GM12878 (cell line): ENCODE measurements around the gene PI4KB. TPM values are rescaled to one million over a fixed set of nuclear protein-coding genes. Genes with fewer than 3 reads are reported as not detected.
A peak's percentile ranks its signal among the peaks of the same experiment; 100 is the strongest.

Source experiments
- ATF7 ChIP-seq: fragments of 450-650 bp; IDR thresholded peaks from 2 replicates; pipeline ENCODE4 v1.6.1; 2016; ENCODE audit warnings: low read depth, mild to moderate bottlenecking
- IKZF2 ChIP-seq, 2 experiments: fragments of 450-650 bp; IDR thresholded peaks; 2 replicates each; pipeline ENCODE4 v1.6.1; 2017; ENCODE audit warnings: mild to moderate bottlenecking in 2 of 2, moderate library complexity in 2 of 2
- MYC ChIP-seq: IDR thresholded peaks from 2 replicates; pipeline ENCODE4 v1.6.1; 2011; ENCODE audit warnings: mild to moderate bottlenecking, low read length, moderate library complexity, inconsistent platforms; ENCODE audit not compliant: insufficient read depth, insufficient replicate concordance, insufficient read length, severe bottlenecking
- NBN ChIP-seq: fragments of 450-650 bp; IDR thresholded peaks from 2 replicates; pipeline ENCODE4 v1.6.1; 2016
- NFIC ChIP-seq: IDR thresholded peaks from 2 replicates; pipeline ENCODE4 v1.6.1; 2012; ENCODE audit warnings: low read depth, mild to moderate bottlenecking, inconsistent platforms, low read length, moderate library complexity
- SMAD5 ChIP-seq: IDR thresholded peaks from 2 replicates; pipeline ENCODE4 v1.6.1; 2016; ENCODE audit warnings: antibody characterized with exemption, low read depth
- SREBF1 ChIP-seq: IDR thresholded peaks from 2 replicates; pipeline ENCODE4 v1.6.1; 2012; ENCODE audit warnings: mild to moderate bottlenecking, low read length
- TARDBP ChIP-seq: IDR thresholded peaks from 2 replicates; pipeline ENCODE4 v1.6.1; 2016; ENCODE audit warnings: borderline replicate concordance
- WRNIP1 ChIP-seq: IDR thresholded peaks from 2 replicates; pipeline ENCODE4 v1.6.1; 2011; ENCODE audit warnings: low read depth, low read length, improper control_type of control experiment, borderline replicate concordance
- YY1 ChIP-seq: IDR thresholded peaks from 2 replicates; pipeline ENCODE4 v1.6.1; 2011; ENCODE audit warnings: low read depth, mild to moderate bottlenecking, low read length
- polyA plus RNA-seq, 11 experiments: library from polyadenylated mRNA; depleted of rRNA in 4 of 11; unstranded in 6 of 11; stranded (reverse) in 5 of 11; fragments of >200 nt; fragmentation: Nextera tagmentation in 4 of 11; fragmentation: Illumina TruSeq in 1 of 11; extraction: Ambion mirVana in 4 of 11; extraction: Trizol in 1 of 11; gene quantifications; 1 replicate in 1 of 11; 2 replicates in 10 of 11; pipeline versions ENCODE4 v1.2.1 to v1.2.3, GENCODE V29; 2011 to 2016; ENCODE audit warnings: inconsistent platforms in 2 of 11, missing spikeins in 2 of 11, low read depth in 1 of 11
- total RNA-seq, 4 experiments: library from RNA; depleted of rRNA in 3 of 4; stranded (reverse); fragments of >200 nt in 3 of 4; fragmentation: Illumina TruSeq in 1 of 4; extraction: Trizol in 1 of 4; gene quantifications; 2 replicates each; pipeline versions ENCODE4 v1.2.1 to v1.2.3, GENCODE V29; 2013 to 2021
- TF ChIP-seq, protein P1 (sequence below): fragments of 450-650 bp; IDR thresholded peaks from 2 replicates; pipeline ENCODE4 v1.6.1; 2017; ENCODE audit warnings: antibody characterized with exemption, mild to moderate bottlenecking, moderate library complexity
- TF ChIP-seq, protein P2 (sequence below): fragments of 450-650 bp; formaldehyde crosslinking; IDR thresholded peaks from 2 replicates; pipeline ENCODE4 v1.5.0; 2022; ENCODE audit warnings: mild to moderate bottlenecking, missing genetic modification characterization

PI4KB gene
- total and polyA plus RNA-seq, 10 of the 15 experiments (the other 5 are each of a cell fraction or from before 2014, with no cell fraction given), result 3.3 to 88.3 (median 51.7) TPM

DNA sequence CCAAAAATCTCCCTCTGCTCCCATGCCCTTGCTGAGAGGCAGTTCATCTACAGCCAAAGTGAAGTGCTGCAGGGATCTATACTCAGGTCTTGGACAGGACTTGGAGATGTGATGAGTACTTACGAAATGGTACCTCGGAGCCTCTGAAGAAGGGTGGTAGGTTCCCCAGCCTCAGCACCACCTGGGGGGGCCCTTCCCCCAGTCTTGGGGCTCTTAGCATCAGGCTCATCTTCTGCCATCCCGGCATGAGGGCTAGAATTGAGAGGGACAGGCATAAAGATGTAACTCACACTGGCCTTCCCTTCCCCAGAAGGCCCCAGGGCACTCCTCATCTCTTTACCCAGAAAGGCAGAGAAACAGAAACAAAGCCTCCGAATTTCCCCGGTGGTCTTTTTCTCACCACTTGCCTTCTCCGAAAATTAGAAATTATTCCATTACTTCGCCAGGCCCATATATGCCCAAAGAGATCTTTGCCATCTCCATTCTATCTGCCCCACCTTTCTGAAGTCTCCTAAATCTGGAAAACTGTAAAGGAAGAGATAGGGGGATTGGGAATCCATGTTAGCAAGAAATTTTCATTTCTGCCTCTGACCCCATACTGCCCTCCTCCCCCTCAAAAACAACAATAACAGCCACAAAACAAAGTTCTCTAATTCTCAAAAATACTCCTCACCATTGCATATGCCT lies 19.0 kb upstream of the PI4KB start (continued):
- TF ChIP-seq YY1 (peak; percentile 33; the same call in 1 of the 2 replicates), ATF7 (no peak), WRNIP1 (no peak), NBN (no peak), IKZF2 (IDR thresholded peaks at IDR 0.05) (no peak), SMAD5 (0 out of 2 replicates have a peak, but pooled peaks have one; percentile 27), MYC (no peak), NFIC (0 out of 2 replicates have a peak, but pooled peaks have one; percentile 4), SREBF1 (no peak), TARDBP (no peak)
- TF ChIP-seq, protein P1, sequence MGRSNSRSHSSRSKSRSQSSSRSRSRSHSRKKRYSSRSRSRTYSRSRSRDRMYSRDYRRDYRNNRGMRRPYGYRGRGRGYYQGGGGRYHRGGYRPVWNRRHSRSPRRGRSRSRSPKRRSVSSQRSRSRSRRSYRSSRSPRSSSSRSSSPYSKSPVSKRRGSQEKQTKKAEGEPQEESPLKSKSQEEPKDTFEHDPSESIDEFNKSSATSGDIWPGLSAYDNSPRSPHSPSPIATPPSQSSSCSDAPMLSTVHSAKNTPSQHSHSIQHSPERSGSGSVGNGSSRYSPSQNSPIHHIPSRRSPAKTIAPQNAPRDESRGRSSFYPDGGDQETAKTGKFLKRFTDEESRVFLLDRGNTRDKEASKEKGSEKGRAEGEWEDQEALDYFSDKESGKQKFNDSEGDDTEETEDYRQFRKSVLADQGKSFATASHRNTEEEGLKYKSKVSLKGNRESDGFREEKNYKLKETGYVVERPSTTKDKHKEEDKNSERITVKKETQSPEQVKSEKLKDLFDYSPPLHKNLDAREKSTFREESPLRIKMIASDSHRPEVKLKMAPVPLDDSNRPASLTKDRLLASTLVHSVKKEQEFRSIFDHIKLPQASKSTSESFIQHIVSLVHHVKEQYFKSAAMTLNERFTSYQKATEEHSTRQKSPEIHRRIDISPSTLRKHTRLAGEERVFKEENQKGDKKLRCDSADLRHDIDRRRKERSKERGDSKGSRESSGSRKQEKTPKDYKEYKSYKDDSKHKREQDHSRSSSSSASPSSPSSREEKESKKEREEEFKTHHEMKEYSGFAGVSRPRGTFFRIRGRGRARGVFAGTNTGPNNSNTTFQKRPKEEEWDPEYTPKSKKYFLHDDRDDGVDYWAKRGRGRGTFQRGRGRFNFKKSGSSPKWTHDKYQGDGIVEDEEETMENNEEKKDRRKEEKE, result no peak
- TF ChIP-seq, protein P2, sequence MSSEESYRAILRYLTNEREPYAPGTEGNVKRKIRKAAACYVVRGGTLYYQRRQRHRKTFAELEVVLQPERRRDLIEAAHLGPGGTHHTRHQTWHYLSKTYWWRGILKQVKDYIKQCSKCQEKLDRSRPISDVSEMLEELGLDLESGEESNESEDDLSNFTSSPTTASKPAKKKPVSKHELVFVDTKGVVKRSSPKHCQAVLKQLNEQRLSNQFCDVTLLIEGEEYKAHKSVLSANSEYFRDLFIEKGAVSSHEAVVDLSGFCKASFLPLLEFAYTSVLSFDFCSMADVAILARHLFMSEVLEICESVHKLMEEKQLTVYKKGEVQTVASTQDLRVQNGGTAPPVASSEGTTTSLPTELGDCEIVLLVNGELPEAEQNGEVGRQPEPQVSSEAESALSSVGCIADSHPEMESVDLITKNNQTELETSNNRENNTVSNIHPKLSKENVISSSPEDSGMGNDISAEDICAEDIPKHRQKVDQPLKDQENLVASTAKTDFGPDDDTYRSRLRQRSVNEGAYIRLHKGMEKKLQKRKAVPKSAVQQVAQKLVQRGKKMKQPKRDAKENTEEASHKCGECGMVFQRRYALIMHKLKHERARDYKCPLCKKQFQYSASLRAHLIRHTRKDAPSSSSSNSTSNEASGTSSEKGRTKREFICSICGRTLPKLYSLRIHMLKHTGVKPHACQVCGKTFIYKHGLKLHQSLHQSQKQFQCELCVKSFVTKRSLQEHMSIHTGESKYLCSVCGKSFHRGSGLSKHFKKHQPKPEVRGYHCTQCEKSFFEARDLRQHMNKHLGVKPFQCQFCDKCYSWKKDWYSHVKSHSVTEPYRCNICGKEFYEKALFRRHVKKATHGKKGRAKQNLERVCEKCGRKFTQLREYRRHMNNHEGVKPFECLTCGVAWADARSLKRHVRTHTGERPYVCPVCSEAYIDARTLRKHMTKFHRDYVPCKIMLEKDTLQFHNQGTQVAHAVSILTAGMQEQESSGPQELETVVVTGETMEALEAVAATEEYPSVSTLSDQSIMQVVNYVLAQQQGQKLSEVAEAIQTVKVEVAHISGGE, result no peak
